NCI-H345 treated with DMSO at 0.1 percent for 48 hours (cell line): Measurements from ENCODE around the gene FAM83G.
"Not testable (repeated sequence)": the region's sequence is repeated elsewhere in the genome, so short reads cannot be mapped to it uniquely, and the experiment has no call there.

Experiments used
- DNase-seq: peaks from one replicate; lab custom pipeline; 2025; ENCODE audit not compliant: unreplicated experiment; lab: John Stamatoyannopoulos, UW

FAM83G gene

GRCh38 chr17:19023209-19023999 lies 18.8 kb upstream of the FAM83G start:
- DNase-seq, result no peak

- DNase-seq, result no peak
Observed at GRCh38 chr17:19022747-19023146, 18.2 kb upstream of the FAM83G start.

GRCh38 chr17:19022128-19022527 lies 17.6 kb upstream of the FAM83G start:
- DNase-seq, result no peak

GRCh38 chr17:19021622-19022083 lies 17.1 kb upstream of the FAM83G start:
- no peak for DNase-seq

- DNase-seq, result not testable (repeated sequence)
Observed at GRCh38 chr17:19021011-19021621, 16.6 kb upstream of the FAM83G start.

GRCh38 chr17:19020016-19020415 lies 15.5 kb upstream of the FAM83G start:
- no peak for DNase-seq

DNA sequence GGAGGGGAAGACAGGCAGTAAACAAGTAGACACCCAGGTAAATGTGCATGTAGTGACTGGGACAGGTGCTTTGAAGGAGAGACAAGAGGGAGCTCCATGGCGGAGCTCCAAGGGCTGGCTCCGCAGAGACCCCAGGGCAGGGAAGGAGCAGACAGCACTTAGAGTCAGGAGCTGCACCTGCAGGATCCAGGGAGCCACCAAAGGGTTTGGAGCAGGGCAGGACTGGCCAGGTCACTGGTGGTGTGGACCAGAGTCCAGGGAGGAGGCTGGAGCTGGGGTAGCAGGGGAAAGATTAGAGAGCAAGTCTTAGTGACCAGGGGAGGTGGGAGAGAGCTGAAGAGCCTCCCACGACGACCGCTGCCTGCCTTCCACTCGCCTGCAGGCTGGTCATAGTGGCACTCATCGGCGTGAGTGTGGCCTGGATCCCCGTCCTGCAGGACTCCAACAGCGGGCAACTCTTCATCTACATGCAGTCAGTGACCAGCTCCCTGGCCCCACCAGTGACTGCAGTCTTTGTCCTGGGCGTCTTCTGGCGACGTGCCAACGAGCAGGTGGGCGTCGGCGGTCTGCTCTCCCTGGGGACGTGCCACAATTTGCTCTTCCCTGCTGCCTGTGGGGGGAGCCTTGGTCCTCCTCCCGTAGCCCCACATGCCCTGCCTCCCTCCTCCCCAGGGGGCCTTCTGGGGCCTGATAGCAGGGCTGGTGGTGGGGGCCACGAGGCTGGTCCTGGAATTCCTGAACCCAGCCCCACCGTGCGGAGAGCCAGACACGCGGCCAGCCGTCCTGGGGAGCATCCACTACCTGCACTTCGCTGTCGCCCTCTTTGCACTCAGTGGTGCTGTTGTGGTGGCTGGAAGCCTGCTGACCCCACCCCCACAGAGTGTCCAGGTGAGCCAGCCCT lies 14.7 kb upstream of the FAM83G start:
- no peak for DNase-seq

- no peak for DNase-seq
Observed at GRCh38 chr17:19018600-19018950, 14.0 kb upstream of the FAM83G start.

GRCh38 chr17:19017804-19018599 lies 13.4 kb upstream of the FAM83G start:
- DNase-seq, result no peak

GRCh38 chr17:19017401-19017800 lies 12.8 kb upstream of the FAM83G start:
- DNase-seq, result no peak

GRCh38 chr17:19016881-19017280 lies 12.3 kb upstream of the FAM83G start:
- DNase-seq, result no peak

DNA sequence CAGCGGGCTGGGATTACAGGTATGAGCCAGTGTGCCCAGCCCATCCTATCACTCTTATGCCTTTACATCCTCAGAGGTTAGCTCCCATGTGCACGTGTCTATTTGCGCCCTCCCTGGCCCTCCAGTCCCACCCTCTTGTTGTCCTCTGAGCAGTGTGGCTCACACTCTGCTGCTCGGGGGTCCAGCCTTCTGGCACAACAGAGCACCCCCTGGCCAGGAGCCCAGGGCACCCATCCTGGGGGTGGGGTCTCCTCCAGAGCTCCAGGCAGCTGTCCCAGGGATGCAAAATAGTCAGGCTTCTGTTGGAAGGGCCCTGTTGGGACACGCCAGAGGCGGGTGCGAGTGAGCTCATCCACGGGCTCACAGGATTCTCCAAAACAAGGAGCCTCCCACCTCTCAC lies 11.7 kb upstream of the FAM83G start:
- no peak for DNase-seq

GRCh38 chr17:19015428-19015827 lies 10.9 kb upstream of the FAM83G start:
- no peak for DNase-seq

- no peak for DNase-seq
Observed at GRCh38 chr17:19014628-19015215, 10.2 kb upstream of the FAM83G start.

- no peak for DNase-seq
Observed at GRCh38 chr17:19013806-19014627, 9.5 kb upstream of the FAM83G start.

DNA sequence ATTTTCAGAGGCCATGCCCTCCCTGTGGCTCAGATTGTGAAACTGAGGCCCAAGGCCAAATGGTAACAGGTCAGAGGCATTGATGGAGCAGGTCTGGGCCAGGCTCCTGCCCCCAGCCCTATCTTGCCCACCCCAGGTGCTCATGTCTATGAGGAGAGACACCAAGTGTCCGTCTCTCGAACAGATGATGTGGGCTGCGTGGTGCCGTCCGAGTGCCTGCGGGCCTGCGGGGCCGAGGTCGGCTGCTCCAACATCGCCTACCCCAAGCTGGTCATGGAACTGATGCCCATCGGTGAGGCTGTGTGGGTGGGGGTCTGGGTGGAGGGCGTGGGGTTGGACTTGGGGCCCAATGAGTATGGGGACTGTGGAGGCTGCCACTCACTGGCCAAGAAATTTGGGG lies 8.7 kb upstream of the FAM83G start:
- no peak for DNase-seq

- DNase-seq, result no peak
Observed at GRCh38 chr17:19012171-19013080, 7.9 kb upstream of the FAM83G start.

DNA sequence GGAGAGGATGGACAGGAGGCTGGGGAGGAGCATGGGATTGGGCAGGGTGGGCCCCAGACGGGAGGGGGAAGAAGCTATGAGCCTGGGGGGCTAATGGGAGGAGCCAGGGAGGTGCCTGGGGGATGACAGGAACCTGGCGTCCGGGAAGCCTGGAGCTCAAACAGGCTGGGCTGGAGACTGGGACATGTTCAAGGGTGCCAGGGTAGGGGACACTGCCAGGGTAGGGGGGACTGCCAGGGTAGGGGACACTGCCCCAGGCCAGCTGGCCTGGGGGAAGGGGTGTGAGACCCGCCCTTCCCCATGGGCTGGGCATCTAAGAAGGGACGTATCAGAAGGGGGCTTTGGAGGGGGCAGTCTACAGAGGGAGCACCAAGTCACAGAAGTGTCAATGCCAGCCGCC lies 7.0 kb upstream of the FAM83G start:
- DNase-seq, result no peak
